ENCODE results near the gene NKIRAS1.

- TF ChIP-seq CTCF (IDR thresholded peaks at IDR 0.05): no peak
- no peak for TF ChIP-seq EZH2 (IDR thresholded peaks at IDR 0.05)
These were observed 4.3 kb upstream of the NKIRAS1 start for GRCh38 chr3:23921052-23921511.

Measured in neural progenitor cell (in vitro differentiated cells).